Neutrophil (primary cell): ENCODE results near the gene CLCC1.

Experiments used
- H3K27ac ChIP-seq: fragments of 200-600 bp; sonication (generic); 2 replicates; pipeline ENCODE4 v1.5.1; 2016; ENCODE audit warnings: mild to moderate bottlenecking, moderate library complexity
- H3K27me3 ChIP-seq: fragments of 200-600 bp; sonication (generic); 2 replicates; pipeline ENCODE4 v1.6.0; 2016; ENCODE audit warnings: mild to moderate bottlenecking
- H3K36me3 ChIP-seq: fragments of 200-600 bp; sonication (generic); 2 replicates; pipeline ENCODE4 v1.5.1; 2017
- H3K4me1 ChIP-seq, 2 experiments: fragments of 200-600 bp in 1 of 2; sonication (generic) in 1 of 2; 1 replicate in 1 of 2; 2 replicates in 1 of 2; pipeline versions ENCODE4 v1.5.1 to v1.6.1; 2013 to 2016; ENCODE audit warnings: low read depth in 1 of 2, low read length in 1 of 2, mild to moderate bottlenecking in 1 of 2, moderate library complexity in 1 of 2; ENCODE audit not compliant: control insufficient read depth in 1 of 2, insufficient read depth in 1 of 2
- H3K4me3 ChIP-seq, 2 experiments: fragments of 200-600 bp in 1 of 2; sonication (generic) in 1 of 2; 1 replicate in 1 of 2; 2 replicates in 1 of 2; pipeline ENCODE4 v1.5.1; 2013 to 2016; ENCODE audit warnings: low read depth in 1 of 2, low read length in 1 of 2, mild to moderate bottlenecking in 1 of 2, moderate library complexity in 1 of 2
- H3K9me3 ChIP-seq: fragments of 200-600 bp; sonication (generic); 2 replicates; pipeline ENCODE4 v1.5.1; 2016
- CTCF ChIP-seq: fragments of 200-600 bp; sonication (generic); IDR thresholded peaks from 2 replicates; pipeline ENCODE4 v1.5.1; 2016; ENCODE audit warnings: antibody characterized with exemption

Gene CLCC1

GRCh38 chr1:108916788-108917187 is 46.5 kb downstream of the CLCC1 start:
- TF ChIP-seq CTCF: no peak
- Histone ChIP-seq H3K9me3 (no peaks in the 10 kb centered on the region), H3K27ac (no peak overlapping the region), H3K4me1 (no peaks in the 10 kb centered on the region), H3K27me3 (no peaks in the 10 kb centered on the region), H3K4me3 (no peak overlapping the region), H3K36me3 (peaks cover 64% of the 10 kb centered on the region)
